AG09309 (cell line): ENCODE data around the gene ZAP70.

Experiments used
- DNase-seq: peaks from one replicate; pipeline ENCODE4 v3.0.0-alpha.2; 2010; ENCODE audit warnings: low read depth
- H3K4me3 ChIP-seq: 2 replicates; pipeline ENCODE4 v1.5.1; 2011; ENCODE audit warnings: mild to moderate bottlenecking, low read depth, low read length, moderate library complexity; ENCODE audit not compliant: control insufficient read depth
- TF ChIP-seq, protein P1 (sequence below): IDR thresholded peaks from 2 replicates; pipeline ENCODE4 v1.5.1; 2011; ENCODE audit warnings: mild to moderate bottlenecking, low read depth, low read length, inconsistent platforms; ENCODE audit not compliant: insufficient read depth, control insufficient read depth; ENCODE audit errors: missing control alignments

Gene ZAP70

DNA sequence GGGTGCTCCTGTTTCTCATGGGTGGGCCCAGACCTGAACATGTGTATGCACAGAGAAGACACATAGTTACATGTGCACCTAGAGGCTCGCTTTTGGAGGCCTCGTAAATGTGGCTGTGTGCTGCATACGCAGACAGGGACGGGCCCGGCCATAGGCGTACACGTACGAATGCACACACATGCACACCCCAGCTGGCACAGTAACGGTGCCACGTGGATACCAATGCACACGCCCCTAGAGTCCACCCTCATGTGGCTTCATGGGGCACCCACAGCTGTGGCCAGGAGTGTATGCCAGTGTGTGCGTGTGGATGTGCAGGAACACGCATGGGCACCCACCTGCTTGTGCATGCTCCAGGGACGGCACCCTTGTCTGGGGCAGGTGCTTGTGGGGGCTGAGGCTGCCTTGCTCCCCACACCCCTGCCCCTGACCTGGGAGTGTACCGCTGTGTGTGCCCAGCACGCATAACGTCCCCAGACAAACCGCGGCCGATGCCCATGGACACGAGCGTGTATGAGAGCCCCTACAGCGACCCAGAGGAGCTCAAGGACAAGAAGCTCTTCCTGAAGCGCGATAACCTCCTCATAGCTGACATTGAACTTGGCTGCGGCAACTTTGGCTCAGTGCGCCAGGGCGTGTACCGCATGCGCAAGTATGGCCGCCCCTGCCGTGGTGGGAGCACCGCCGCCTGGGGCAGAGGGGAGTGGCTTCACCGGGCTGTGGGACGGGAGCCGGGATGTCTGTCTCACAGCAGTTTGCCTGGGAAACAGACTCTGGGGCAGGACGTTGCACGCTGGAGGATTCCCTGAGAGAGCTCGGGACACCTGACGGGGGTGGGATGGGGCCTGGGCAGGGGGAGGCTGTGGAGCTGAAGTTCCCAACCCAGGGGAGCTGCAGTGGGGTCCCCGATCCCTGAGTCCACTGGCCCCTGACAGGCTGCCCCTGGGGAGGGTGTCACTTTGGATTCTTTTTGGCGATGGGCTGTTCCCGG is 21.0 kb downstream of the ZAP70 start:
- H3K4me3 ChIP-seq, result no peak overlapping the region
- no peak for DNase-seq
- TF ChIP-seq, protein P1, sequence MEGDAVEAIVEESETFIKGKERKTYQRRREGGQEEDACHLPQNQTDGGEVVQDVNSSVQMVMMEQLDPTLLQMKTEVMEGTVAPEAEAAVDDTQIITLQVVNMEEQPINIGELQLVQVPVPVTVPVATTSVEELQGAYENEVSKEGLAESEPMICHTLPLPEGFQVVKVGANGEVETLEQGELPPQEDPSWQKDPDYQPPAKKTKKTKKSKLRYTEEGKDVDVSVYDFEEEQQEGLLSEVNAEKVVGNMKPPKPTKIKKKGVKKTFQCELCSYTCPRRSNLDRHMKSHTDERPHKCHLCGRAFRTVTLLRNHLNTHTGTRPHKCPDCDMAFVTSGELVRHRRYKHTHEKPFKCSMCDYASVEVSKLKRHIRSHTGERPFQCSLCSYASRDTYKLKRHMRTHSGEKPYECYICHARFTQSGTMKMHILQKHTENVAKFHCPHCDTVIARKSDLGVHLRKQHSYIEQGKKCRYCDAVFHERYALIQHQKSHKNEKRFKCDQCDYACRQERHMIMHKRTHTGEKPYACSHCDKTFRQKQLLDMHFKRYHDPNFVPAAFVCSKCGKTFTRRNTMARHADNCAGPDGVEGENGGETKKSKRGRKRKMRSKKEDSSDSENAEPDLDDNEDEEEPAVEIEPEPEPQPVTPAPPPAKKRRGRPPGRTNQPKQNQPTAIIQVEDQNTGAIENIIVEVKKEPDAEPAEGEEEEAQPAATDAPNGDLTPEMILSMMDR, result no peak

DNA sequence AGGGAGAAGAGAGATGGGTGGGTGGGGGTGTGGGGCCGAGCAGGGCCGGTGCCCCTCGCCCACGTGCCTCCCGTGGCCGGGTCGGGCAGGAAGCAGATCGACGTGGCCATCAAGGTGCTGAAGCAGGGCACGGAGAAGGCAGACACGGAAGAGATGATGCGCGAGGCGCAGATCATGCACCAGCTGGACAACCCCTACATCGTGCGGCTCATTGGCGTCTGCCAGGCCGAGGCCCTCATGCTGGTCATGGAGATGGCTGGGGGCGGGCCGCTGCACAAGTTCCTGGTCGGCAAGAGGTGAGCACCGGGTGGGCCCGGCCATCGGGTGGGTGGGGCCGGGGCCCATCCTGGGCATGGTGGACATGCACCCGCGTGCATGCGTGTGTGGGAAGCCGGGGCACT is 21.8 kb downstream of the ZAP70 start:
- no peak for DNase-seq

DNA sequence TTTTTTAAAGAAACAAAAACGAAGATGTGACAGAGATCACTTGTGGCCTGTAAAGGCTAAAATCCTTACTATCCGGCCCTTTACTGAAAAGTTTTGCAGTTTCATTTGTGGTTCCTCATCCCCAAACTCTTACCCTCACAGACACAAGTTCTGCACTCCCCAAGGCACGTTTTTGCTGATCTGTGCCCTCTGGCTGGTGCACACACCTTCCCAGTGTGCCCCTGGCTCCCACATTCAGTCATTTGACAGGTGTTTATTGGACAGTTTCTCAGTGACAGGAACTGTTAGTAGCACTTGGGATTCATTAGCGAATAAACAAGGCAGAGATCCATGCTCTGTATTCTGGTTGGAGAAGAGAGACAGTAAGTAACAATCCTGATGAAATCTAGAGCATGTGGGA is 22.8 kb downstream of the ZAP70 start:
- H3K4me3 ChIP-seq, result no peak overlapping the region
- no peak for DNase-seq
- TF ChIP-seq, protein P1, result no peak

More for the DNA sequence above, 21.8 kb downstream of the ZAP70 start:
- H3K4me3 ChIP-seq, result no peak overlapping the region
- TF ChIP-seq, protein P1, result no peak

DNA sequence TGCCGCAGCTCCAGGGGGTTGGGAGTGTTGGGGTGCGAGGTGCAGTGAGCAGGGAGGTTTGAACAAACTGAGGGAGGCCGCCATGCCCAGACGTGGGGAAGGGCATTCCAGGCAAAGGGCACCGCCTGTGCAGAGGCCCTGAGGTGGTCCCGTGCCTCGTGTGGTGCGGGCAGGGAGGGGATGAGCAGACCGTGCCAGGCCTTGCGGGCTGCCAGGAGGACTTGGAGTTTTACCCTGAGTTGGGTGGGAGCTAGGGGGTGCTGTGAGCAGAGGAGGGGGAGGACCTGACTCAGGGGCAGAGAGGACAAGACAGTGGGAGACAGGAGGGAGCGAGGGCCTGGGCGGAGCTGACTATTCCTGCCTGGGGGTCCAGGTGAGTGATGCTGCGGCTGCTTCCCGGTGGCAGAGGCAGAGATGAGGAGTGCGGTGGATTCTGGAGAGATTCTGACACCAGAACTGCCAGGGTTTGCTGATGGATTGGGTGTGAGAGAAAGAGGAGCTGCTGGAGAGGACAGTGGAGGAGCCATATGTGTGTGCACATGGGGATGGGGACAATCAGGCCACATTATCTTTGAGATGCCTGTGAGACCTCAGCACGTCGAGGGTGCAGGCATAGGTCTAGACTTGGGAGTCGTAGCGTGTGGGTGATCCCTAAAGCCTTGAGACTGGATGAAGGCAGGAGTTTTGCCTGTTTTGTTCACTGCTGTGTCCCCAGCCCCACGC is 23.4 kb downstream of the ZAP70 start:
- TF ChIP-seq, protein P1, result no peak
- DNase-seq, result no peak
- H3K4me3 ChIP-seq, result no peak overlapping the region

DNA sequence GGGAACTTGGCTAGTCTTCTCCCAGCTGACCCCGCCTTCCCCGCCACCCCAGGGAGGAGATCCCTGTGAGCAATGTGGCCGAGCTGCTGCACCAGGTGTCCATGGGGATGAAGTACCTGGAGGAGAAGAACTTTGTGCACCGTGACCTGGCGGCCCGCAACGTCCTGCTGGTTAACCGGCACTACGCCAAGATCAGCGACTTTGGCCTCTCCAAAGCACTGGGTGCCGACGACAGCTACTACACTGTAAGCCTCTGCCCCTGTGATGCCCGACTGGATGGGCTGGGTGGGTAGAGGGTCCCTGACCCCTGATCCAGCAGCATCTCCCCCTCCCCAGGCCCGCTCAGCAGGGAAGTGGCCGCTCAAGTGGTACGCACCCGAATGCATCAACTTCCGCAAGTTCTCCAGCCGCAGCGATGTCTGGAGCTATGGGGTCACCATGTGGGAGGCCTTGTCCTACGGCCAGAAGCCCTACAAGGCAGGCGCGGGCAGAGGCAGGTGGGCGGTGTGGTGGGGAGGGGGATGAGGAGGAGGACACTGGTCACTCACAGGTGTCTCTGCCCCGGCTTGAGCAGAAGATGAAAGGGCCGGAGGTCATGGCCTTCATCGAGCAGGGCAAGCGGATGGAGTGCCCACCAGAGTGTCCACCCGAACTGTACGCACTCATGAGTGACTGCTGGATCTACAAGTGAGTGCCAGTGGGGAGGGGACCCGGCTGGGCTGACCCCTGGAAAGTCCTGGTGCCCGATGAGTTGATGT is 24.2 kb downstream of the ZAP70 start:
- TF ChIP-seq, protein P1, result no peak
- no peak for DNase-seq
- H3K4me3 ChIP-seq, result no peak overlapping the region
